Peyer's patch (tissue), 4 donors: ENCODE results near the gene RFXANK.
"Not testable (repeated sequence)": the region's sequence is repeated elsewhere in the genome, so short reads cannot be mapped to it uniquely, and the experiment has no call there.

ENCODE experiments used
- CTCF ChIP-seq, 6 experiments: fragments of 450-650 bp in 4 of 6; fragments of 200-600 bp in 2 of 6; sonication (generic) in 1 of 6; IDR thresholded peaks; one replicate each; pipeline ENCODE4 v1.5.1; 2017 to 2019; ENCODE audit warnings: antibody characterized with exemption in 6 of 6, mild to moderate bottlenecking in 3 of 6, moderate library complexity in 1 of 6
- POLR2A ChIP-seq, 2 donors: fragments of 450-650 bp; IDR thresholded peaks; one replicate each; pipeline ENCODE4 v1.5.1; 2017; ENCODE audit warnings: antibody characterized with exemption in 2 of 2, mild to moderate bottlenecking in 2 of 2, moderate library complexity in 2 of 2

GRCh38 chr19:19148504-19148903, 43.6 kb upstream of the RFXANK start:
- TF ChIP-seq CTCF, POLR2A (IDR thresholded peaks at IDR 0.05): not testable (repeated sequence)
